NCI-H146 treated with DMSO at 0.1 percent for 48 hours (cell line): ENCODE results near the gene RERGL.
"Not testable (repeated sequence)": the region's sequence is repeated elsewhere in the genome, so short reads cannot be mapped to it uniquely, and the experiment has no call there.

ENCODE experiments used
- DNase-seq: peaks from one replicate; lab custom pipeline; 2025; ENCODE audit not compliant: unreplicated experiment; lab: John Stamatoyannopoulos, UW

Gene RERGL

GRCh38 chr12:18090093-18090492, at the start of gene RERGL:
RERGL (minus strand) TSS chr12:18090193; CDS start chr12:18090140, 53 bp downstream.
- DNase-seq, result no peak

- no peak for DNase-seq
These were observed 49.3 kb upstream of the RERGL start for GRCh38 chr12:18139254-18139653.

GRCh38 chr12:18135509-18135908, 45.5 kb upstream of the RERGL start:
- DNase-seq, result no peak

- DNase-seq, result no peak
These were observed 45.1 kb upstream of the RERGL start for GRCh38 chr12:18135086-18135485.

- DNase-seq, result no peak
These were observed 40.9 kb upstream of the RERGL start for GRCh38 chr12:18130851-18131250.

GRCh38 chr12:18123707-18124106, 33.7 kb upstream of the RERGL start:
- DNase-seq, result no peak

- DNase-seq, result no peak
These were observed 30.9 kb upstream of the RERGL start for GRCh38 chr12:18120899-18121298.

- no peak for DNase-seq
These were observed 18.6 kb upstream of the RERGL start for GRCh38 chr12:18108611-18109010.

GRCh38 chr12:18103624-18104023, 13.6 kb upstream of the RERGL start:
- DNase-seq, result no peak

- DNase-seq, result no peak
These were observed 11.1 kb upstream of the RERGL start for GRCh38 chr12:18101043-18101442.

- DNase-seq, result no peak
These were observed 5.9 kb downstream of the RERGL start for GRCh38 chr12:18084080-18084479.

GRCh38 chr12:18079541-18080246, 10.3 kb downstream of the RERGL start:
- DNase-seq, result no peak

- DNase-seq, result no peak
These were observed 16.0 kb downstream of the RERGL start for GRCh38 chr12:18074001-18074400.

- DNase-seq, result no peak
These were observed 17.3 kb downstream of the RERGL start for GRCh38 chr12:18072723-18073122.

GRCh38 chr12:18071336-18071735, 18.7 kb downstream of the RERGL start:
- no peak for DNase-seq

GRCh38 chr12:18068355-18068754, 21.6 kb downstream of the RERGL start:
- DNase-seq, result no peak

- DNase-seq, result no peak
These were observed 23.3 kb downstream of the RERGL start for GRCh38 chr12:18066666-18067065.

- not testable (repeated sequence) for DNase-seq
These were observed 27.1 kb downstream of the RERGL start for GRCh38 chr12:18062867-18063266.

- no peak for DNase-seq
These were observed 32.9 kb downstream of the RERGL start for GRCh38 chr12:18057051-18057450.

GRCh38 chr12:18054925-18055619, 34.9 kb downstream of the RERGL start:
- DNase-seq, result peak; percentile 15

GRCh38 chr12:18045446-18045992, 44.5 kb downstream of the RERGL start:
- DNase-seq, result no peak

GRCh38 chr12:18040060-18040742, 49.8 kb downstream of the RERGL start:
- not testable (repeated sequence) for DNase-seq
